ENCODE data around the gene PDXK.
A peak's percentile ranks its signal among the peaks of the same experiment; 100 is the strongest.

PDXK gene

GRCh38 chr21:43760391-43760958 is 41.5 kb downstream of the PDXK start:
- FAIRE-seq: no peak
- no peak for DNase-seq (ENCODE audit: insufficient read length, low spot score)

GRCh38 chr21:43761886-43762285 is 43.0 kb downstream of the PDXK start:
- FAIRE-seq (no peak), DNase-seq (ENCODE audit: insufficient read length, low spot score) (no peak)

- no peak for DNase-seq (ENCODE audit: insufficient read length, low spot score)
- FAIRE-seq: no peak
Measured at GRCh38 chr21:43762303-43763128, 43.6 kb downstream of the PDXK start.

- no peak for DNase-seq (ENCODE audit: insufficient read length, low spot score)
- FAIRE-seq: no peak
Measured at GRCh38 chr21:43763901-43764523, 45.1 kb downstream of the PDXK start.

- DNase-seq (ENCODE audit: insufficient read length, low spot score) (no peak), FAIRE-seq (no peak)
Measured at GRCh38 chr21:43764576-43765495, 45.9 kb downstream of the PDXK start.

- no peak for DNase-seq (ENCODE audit: insufficient read length, low spot score)
- peak; percentile 28 for FAIRE-seq
Measured at GRCh38 chr21:43766734-43767497, 48.0 kb downstream of the PDXK start.

- no peak for FAIRE-seq
- DNase-seq (ENCODE audit: insufficient read length, low spot score): no peak
Measured at GRCh38 chr21:43767498-43767983, 48.6 kb downstream of the PDXK start.

- no peak for FAIRE-seq
- DNase-seq (ENCODE audit: insufficient read length, low spot score): peak; percentile 48
Measured at GRCh38 chr21:43767984-43768867, 49.3 kb downstream of the PDXK start.

GRCh38 chr21:43768868-43769167 is 49.9 kb downstream of the PDXK start:
- FAIRE-seq (no peak), DNase-seq (ENCODE audit: insufficient read length, low spot score) (no peak)

- no peak for FAIRE-seq
Measured at GRCh38 chr21:43769325-43769958, 50.5 kb downstream of the PDXK start.

GRCh38 chr21:43770066-43770655 is 51.2 kb downstream of the PDXK start:
- FAIRE-seq: no peak
- DNase-seq (ENCODE audit: insufficient read length, low spot score): no peak

More at GRCh38 chr21:43769325-43769958, 50.5 kb downstream of the PDXK start:
- DNase-seq (ENCODE audit: insufficient read length, low spot score): no peak

GRCh38 chr21:43771199-43771675 is 52.3 kb downstream of the PDXK start:
- FAIRE-seq (no peak), DNase-seq (ENCODE audit: insufficient read length, low spot score) (no peak)

GRCh38 chr21:43771698-43772424 is 52.9 kb downstream of the PDXK start:
- FAIRE-seq (no peak), DNase-seq (ENCODE audit: insufficient read length, low spot score) (no peak)

- no peak for DNase-seq (ENCODE audit: insufficient read length, low spot score)
- no peak for FAIRE-seq
Measured at GRCh38 chr21:43772425-43772821, 53.5 kb downstream of the PDXK start.

GRCh38 chr21:43774163-43774562 is 55.2 kb downstream of the PDXK start:
- no peak for FAIRE-seq
- DNase-seq (ENCODE audit: insufficient read length, low spot score): no peak

- no peak for FAIRE-seq
- DNase-seq (ENCODE audit: insufficient read length, low spot score): no peak
Measured at GRCh38 chr21:43775190-43775589, 56.3 kb downstream of the PDXK start.

GRCh38 chr21:43775795-43776430 is 57.0 kb downstream of the PDXK start, which contains the start of gene CSTB:
TSS of gene CSTB (minus strand) at chr21:43776308. CDS start at chr21:43776269, 39 bp downstream.
- FAIRE-seq (peak; percentile 23), DNase-seq (ENCODE audit: insufficient read length, low spot score) (peak; percentile 76)
